Osteocyte (in vitro differentiated cells): Measurements from ENCODE around the gene SMPD1. TPM values are rescaled to one million over a fixed set of nuclear protein-coding genes. Genes with fewer than 3 reads are reported as not detected.
A peak's percentile ranks its signal among the peaks of the same experiment; 100 is the strongest.

Experiments used
- DNase-seq: peaks from one replicate; pipeline ENCODE4 v3.0.0; 2021; ENCODE audit warnings: mixed read lengths; ENCODE audit not compliant: unreplicated experiment; ENCODE audit errors: extremely low spot score
- H3K27ac Mint-ChIP-seq: one replicate; pipeline ENCODE4 v1.8.0; 2021; ENCODE audit warnings: mild to moderate bottlenecking, mixed read lengths; ENCODE audit not compliant: unreplicated experiment
- H3K27me3 Mint-ChIP-seq: one replicate; pipeline ENCODE4 v1.8.0; 2021; ENCODE audit warnings: mixed read lengths; ENCODE audit not compliant: unreplicated experiment
- H3K36me3 Mint-ChIP-seq: one replicate; pipeline ENCODE4 v1.8.0; 2021; ENCODE audit warnings: mixed read lengths; ENCODE audit not compliant: unreplicated experiment
- H3K4me1 Mint-ChIP-seq: one replicate; pipeline ENCODE4 v1.8.0; 2021; ENCODE audit warnings: mixed read lengths; ENCODE audit not compliant: unreplicated experiment
- H3K4me3 Mint-ChIP-seq: one replicate; pipeline ENCODE4 v1.8.0; 2021; ENCODE audit warnings: mild to moderate bottlenecking, moderate library complexity, mixed read lengths; ENCODE audit not compliant: unreplicated experiment
- H3K9me3 Mint-ChIP-seq: one replicate; pipeline ENCODE4 v1.8.0; 2021; ENCODE audit warnings: mixed read lengths; ENCODE audit not compliant: unreplicated experiment
- CTCF ChIP-seq: fragments of 200-600 bp; sonication (generic); IDR thresholded peaks from 2 replicates; pipeline ENCODE4 v1.5.0; 2021; ENCODE audit warnings: antibody characterized with exemption, mild to moderate bottlenecking, moderate library complexity
- long read RNA-seq: library from polyadenylated mRNA; unstranded; transcript quantifications from one replicate; pipeline ENCODE4 v2.0.0, GENCODE V29; 2021
- total RNA-seq: library from RNA; stranded (reverse); gene quantifications from 2 replicates; pipeline ENCODE4 v1.2.1, GENCODE V29; 2021

SMPD1 gene
- total RNA-seq, result 93.0 and 106 TPM in 2 replicates
- long read RNA-seq, partial matches to known transcripts, result 10 of 12 reads
- long read RNA-seq, other reads (novel, unspliced or antisense), result 0 of 12 reads

GRCh38 chr11:6389905-6390717, at the start of gene SMPD1:
Gene SMPD1, plus strand, starts transcription at chr11:6390474. Its CDS starts 125 bp downstream, at chr11:6390599.
- H3K27ac Mint-ChIP-seq, result peak within 1 kb of the TSS; percentile 88
- peaks cover 7% of the 10 kb centered on the region for H3K36me3 Mint-ChIP-seq
- H3K9me3 Mint-ChIP-seq, result no peaks in the 10 kb centered on the region

GRCh38 chr11:6345366-6345765, 44.9 kb upstream of the SMPD1 start:
- TF ChIP-seq CTCF, result no peak
- no peak overlapping the region for H3K27ac Mint-ChIP-seq
- no peaks in the 10 kb centered on the region for H3K4me1 Mint-ChIP-seq
- no peaks in the 10 kb centered on the region for H3K36me3 Mint-ChIP-seq
- DNase-seq, result no peak
- H3K9me3 Mint-ChIP-seq, result no peaks in the 10 kb centered on the region
- no peak overlapping the region for H3K4me3 Mint-ChIP-seq
- H3K27me3 Mint-ChIP-seq, result peaks cover 17% of the 10 kb centered on the region

More at GRCh38 chr11:6389905-6390717, at the start of gene SMPD1:
- peak; percentile 95 for DNase-seq
- Mint-ChIP-seq H3K4me3 (peak within 1 kb of the TSS; percentile 87), H3K27me3 (no peaks in the 10 kb centered on the region), H3K4me1 (peaks cover 47% of the 10 kb centered on the region)
- no peak for TF ChIP-seq CTCF

GRCh38 chr11:6350043-6350442, 40.2 kb upstream of the SMPD1 start:
- Mint-ChIP-seq H3K27me3 (peaks cover 16% of the 10 kb centered on the region), H3K4me3 (no peak overlapping the region), H3K4me1 (peaks cover 15% of the 10 kb centered on the region), H3K27ac (no peak overlapping the region), H3K36me3 (no peaks in the 10 kb centered on the region), H3K9me3 (no peaks in the 10 kb centered on the region)
- no peak for DNase-seq
- no peak for TF ChIP-seq CTCF

GRCh38 chr11:6350486-6350885, 39.8 kb upstream of the SMPD1 start:
- no peak for DNase-seq
- Mint-ChIP-seq H3K27me3 (peaks cover 13% of the 10 kb centered on the region), H3K4me3 (no peak overlapping the region), H3K4me1 (peaks cover 17% of the 10 kb centered on the region), H3K27ac (no peak overlapping the region), H3K9me3 (no peaks in the 10 kb centered on the region), H3K36me3 (no peaks in the 10 kb centered on the region)
- no peak for TF ChIP-seq CTCF

GRCh38 chr11:6351782-6352382, 38.4 kb upstream of the SMPD1 start:
- no peaks in the 10 kb centered on the region for H3K9me3 Mint-ChIP-seq
- DNase-seq, result no peak

More at GRCh38 chr11:6351782-6352382, 38.4 kb upstream of the SMPD1 start:
- H3K27me3 Mint-ChIP-seq, result peaks cover 13% of the 10 kb centered on the region
- no peaks in the 10 kb centered on the region for H3K36me3 Mint-ChIP-seq
- no peak overlapping the region for H3K27ac Mint-ChIP-seq
- no peak overlapping the region for H3K4me3 Mint-ChIP-seq
- peaks cover 25% of the 10 kb centered on the region for H3K4me1 Mint-ChIP-seq
- TF ChIP-seq CTCF, result no peak
